ENCODE results near the gene PKNOX2. TPM values are rescaled to one million over a fixed set of nuclear protein-coding genes. Genes with fewer than 3 reads are reported as not detected.

Gene PKNOX2
- total RNA-seq, 2 experiments from 2014 or later: not detected

- CTCF ChIA-PET: interaction anchor here (1.0 kb wide), 1 partner anchor 42 kb away, joined by 3 read pairs; no protein-coding TSS in a partner anchor
- H3K27ac Mint-ChIP-seq: no peak overlapping the region
Observed at GRCh38 chr11:125168918-125169456, 4.4 kb downstream of the PKNOX2 start.

GRCh38 chr11:125170001-125170509, 5.5 kb downstream of the PKNOX2 start:
- Mint-ChIP-seq H3K27ac (no peak overlapping the region), H3K4me3 (no peak overlapping the region), H3K9me3 (no peaks in the 10 kb centered on the region), H3K4me1 (peaks cover 10% of the 10 kb centered on the region), H3K27me3 (peaks cover 59% of the 10 kb centered on the region), H3K36me3 (ENCODE audit: low read depth) (peaks cover 1% of the 10 kb centered on the region)
- no peak for DNase-seq
- CTCF ChIA-PET: interaction anchor here (1.1 kb wide), 1 partner anchor 11 kb away, joined by 3 read pairs; no protein-coding TSS in a partner anchor
- POLR2A ChIA-PET: no interaction called here

More at GRCh38 chr11:125168918-125169456, 4.4 kb downstream of the PKNOX2 start:
- POLR2A ChIA-PET: no interaction called here
- no peaks in the 10 kb centered on the region for H3K9me3 Mint-ChIP-seq
- no peak overlapping the region for H3K4me3 Mint-ChIP-seq
- DNase-seq: no peak
- H3K4me1 Mint-ChIP-seq: peaks cover 13% of the 10 kb centered on the region
- H3K27me3 Mint-ChIP-seq: peaks cover 64% of the 10 kb centered on the region
- peaks cover 3% of the 10 kb centered on the region for H3K36me3 Mint-ChIP-seq (ENCODE audit: low read depth)

DNA sequence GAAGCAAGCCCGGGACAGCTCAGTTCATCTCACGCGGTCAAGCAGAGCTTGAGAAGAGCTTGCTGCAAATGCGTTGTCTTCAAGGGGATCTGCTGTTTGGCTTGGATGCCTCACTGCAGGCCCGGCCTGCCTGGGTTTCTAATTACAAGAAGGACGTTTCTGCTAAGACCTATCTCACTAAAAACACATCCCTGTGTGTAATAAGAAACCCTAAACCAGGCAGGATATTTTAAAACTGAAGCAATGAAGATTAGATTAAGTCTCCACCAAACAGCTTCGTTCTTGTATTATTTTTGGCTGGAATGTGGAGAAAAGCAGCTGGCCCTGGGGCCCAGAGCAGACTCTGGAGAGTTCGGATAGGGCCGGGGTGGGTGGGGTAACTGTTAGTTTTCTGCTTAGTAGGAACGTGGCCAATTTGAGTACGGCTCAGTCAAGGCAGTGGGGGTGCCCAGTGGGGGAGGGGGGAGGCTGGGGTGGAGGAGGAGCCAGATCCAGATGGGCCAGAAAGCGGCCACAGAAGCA, 6.0 kb downstream of the PKNOX2 start:
- DNase-seq: no peak
- CTCF ChIA-PET: interaction anchor here (1.1 kb wide), 1 partner anchor 11 kb away, joined by 3 read pairs; no protein-coding TSS in a partner anchor
- no peak overlapping the region for H3K27ac Mint-ChIP-seq
- POLR2A ChIA-PET: no interaction called here
- no peaks in the 10 kb centered on the region for H3K9me3 Mint-ChIP-seq
- H3K27me3 Mint-ChIP-seq: peaks cover 59% of the 10 kb centered on the region
- no peak overlapping the region for H3K4me3 Mint-ChIP-seq
- H3K4me1 Mint-ChIP-seq: peaks cover 7% of the 10 kb centered on the region
- peaks cover 1% of the 10 kb centered on the region for H3K36me3 Mint-ChIP-seq (ENCODE audit: low read depth)

DNA sequence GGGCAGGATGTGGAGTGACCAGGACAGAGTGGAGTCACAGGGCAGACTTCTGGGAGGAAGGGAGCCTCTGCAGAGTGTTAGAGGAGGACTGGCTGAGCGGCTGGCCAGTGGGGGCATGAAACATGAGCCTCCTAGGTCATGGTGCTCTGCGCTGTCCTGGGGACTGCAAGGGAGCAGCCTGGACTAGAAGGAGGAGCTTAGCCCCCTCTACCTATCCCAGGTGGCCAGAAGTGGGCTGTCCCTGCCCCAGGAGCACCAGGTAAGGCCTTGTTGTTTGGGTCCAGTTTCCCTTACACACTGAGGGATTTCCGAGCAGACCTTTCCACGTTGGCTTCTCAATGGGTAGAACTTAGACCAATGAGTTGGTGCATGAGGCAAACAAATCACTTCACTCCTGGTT, 7.4 kb downstream of the PKNOX2 start:
- Mint-ChIP-seq H3K27me3 (peaks cover 51% of the 10 kb centered on the region), H3K36me3 (ENCODE audit: low read depth) (no peaks in the 10 kb centered on the region), H3K27ac (no peak overlapping the region), H3K4me3 (no peak overlapping the region), H3K9me3 (no peaks in the 10 kb centered on the region), H3K4me1 (no peaks in the 10 kb centered on the region)
- no peak for DNase-seq
- ChIA-PET CTCF (no interaction called here), POLR2A (no interaction called here)

- H3K4me3 Mint-ChIP-seq: no peak overlapping the region
- ChIA-PET POLR2A (no interaction called here), CTCF (no interaction called here)
- no peak overlapping the region for H3K27ac Mint-ChIP-seq
- H3K4me1 Mint-ChIP-seq: no peaks in the 10 kb centered on the region
- DNase-seq: no peak
- no peaks in the 10 kb centered on the region for H3K9me3 Mint-ChIP-seq
- H3K36me3 Mint-ChIP-seq (ENCODE audit: low read depth): no peaks in the 10 kb centered on the region
- peaks cover 48% of the 10 kb centered on the region for H3K27me3 Mint-ChIP-seq
Observed at GRCh38 chr11:125173027-125173426, 8.5 kb downstream of the PKNOX2 start.

DNA sequence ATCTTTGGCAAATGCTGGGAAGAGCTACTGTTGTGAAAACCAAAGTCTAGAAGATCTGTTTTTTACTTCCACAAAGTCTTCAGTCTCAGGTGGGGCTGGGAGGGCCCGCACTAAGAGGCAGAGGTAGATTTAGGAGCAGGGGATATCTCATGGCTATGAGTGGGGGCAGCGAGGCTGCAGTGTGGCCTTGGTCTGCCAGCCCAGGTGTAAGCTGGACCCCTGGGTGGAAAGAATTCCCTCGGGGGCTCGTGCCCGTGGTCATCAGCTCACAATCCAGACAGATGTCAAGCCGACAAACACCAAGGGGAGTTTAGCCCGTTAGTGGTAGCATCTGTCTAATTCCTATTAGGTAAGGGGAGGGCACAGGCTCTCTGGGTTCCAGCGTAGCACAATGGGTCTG, 9.0 kb downstream of the PKNOX2 start:
- Mint-ChIP-seq H3K4me3 (no peak overlapping the region), H3K4me1 (no peaks in the 10 kb centered on the region), H3K27ac (no peak overlapping the region), H3K9me3 (no peaks in the 10 kb centered on the region), H3K36me3 (ENCODE audit: low read depth) (no peaks in the 10 kb centered on the region), H3K27me3 (peaks cover 43% of the 10 kb centered on the region)
- no peak for DNase-seq
- ChIA-PET CTCF (no interaction called here), POLR2A (no interaction called here)

DNA sequence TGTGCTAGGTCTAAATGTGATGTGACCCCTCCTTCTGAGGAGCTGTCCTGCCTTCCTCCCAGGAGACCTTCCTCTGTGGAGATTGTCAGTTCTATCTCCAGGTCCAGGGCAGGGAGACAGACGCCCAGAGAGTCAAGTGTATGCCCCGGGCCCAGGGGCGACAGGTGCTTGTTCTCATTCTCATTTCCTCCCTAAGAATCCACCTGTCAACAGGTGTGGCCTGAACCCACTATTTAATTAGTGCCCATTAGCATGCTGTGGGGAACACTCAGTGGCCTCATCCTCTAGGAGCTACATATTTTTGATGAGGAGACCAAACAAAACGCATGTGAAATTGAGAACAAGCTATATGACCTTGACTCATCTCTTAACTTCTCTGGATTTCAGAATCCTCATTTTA, 9.5 kb downstream of the PKNOX2 start:
- no peak for DNase-seq
- peaks cover 39% of the 10 kb centered on the region for H3K27me3 Mint-ChIP-seq
- POLR2A ChIA-PET: no interaction called here
- no peaks in the 10 kb centered on the region for H3K4me1 Mint-ChIP-seq
- no peaks in the 10 kb centered on the region for H3K9me3 Mint-ChIP-seq
- H3K36me3 Mint-ChIP-seq (ENCODE audit: low read depth): no peaks in the 10 kb centered on the region
- H3K4me3 Mint-ChIP-seq: no peak overlapping the region
- CTCF ChIA-PET: no interaction called here
- H3K27ac Mint-ChIP-seq: no peak overlapping the region

GRCh38 chr11:125174686-125175085, 10.1 kb downstream of the PKNOX2 start:
- no peak overlapping the region for H3K4me3 Mint-ChIP-seq
- H3K27ac Mint-ChIP-seq: no peak overlapping the region
- H3K4me1 Mint-ChIP-seq: no peaks in the 10 kb centered on the region
- H3K27me3 Mint-ChIP-seq: peaks cover 33% of the 10 kb centered on the region
- POLR2A ChIA-PET: no interaction called here
- no peak for DNase-seq
- CTCF ChIA-PET: interaction anchor here (1.3 kb wide), 1 partner anchor 10 kb away, joined by 4 read pairs; the partner anchor contains the start of gene PKNOX2
- no peaks in the 10 kb centered on the region for H3K9me3 Mint-ChIP-seq
- H3K36me3 Mint-ChIP-seq (ENCODE audit: low read depth): no peaks in the 10 kb centered on the region

DNA sequence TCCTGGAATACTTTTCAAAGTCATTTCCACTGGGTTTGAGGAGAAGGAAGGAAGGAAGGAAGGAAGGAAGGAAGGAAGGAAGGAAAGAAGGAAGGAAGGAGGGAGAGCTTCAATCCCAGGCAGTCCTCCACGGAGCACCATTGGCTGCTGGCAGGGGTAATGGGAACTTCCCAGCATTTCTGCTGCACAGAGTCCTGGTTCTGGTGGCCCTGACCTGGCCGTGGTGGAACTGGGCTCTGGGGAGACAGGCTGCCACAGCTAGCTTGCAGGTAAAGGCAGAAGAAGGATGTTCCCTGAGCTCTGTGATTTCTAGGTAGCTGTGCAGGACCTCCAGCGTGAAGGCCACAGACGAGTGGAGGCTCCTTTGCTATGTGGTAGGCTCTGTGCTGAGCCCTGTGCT, 10.6 kb downstream of the PKNOX2 start:
- no peaks in the 10 kb centered on the region for H3K4me1 Mint-ChIP-seq
- no peak for DNase-seq
- ChIA-PET POLR2A (no interaction called here), CTCF (interaction anchor here (1.3 kb wide), 1 partner anchor 10 kb away, joined by 4 read pairs; the partner anchor contains the start of gene PKNOX2)
- H3K36me3 Mint-ChIP-seq (ENCODE audit: low read depth): no peaks in the 10 kb centered on the region
- no peaks in the 10 kb centered on the region for H3K9me3 Mint-ChIP-seq
- no peak overlapping the region for H3K27ac Mint-ChIP-seq
- H3K4me3 Mint-ChIP-seq: no peak overlapping the region
- H3K27me3 Mint-ChIP-seq: peaks cover 33% of the 10 kb centered on the region

DNA sequence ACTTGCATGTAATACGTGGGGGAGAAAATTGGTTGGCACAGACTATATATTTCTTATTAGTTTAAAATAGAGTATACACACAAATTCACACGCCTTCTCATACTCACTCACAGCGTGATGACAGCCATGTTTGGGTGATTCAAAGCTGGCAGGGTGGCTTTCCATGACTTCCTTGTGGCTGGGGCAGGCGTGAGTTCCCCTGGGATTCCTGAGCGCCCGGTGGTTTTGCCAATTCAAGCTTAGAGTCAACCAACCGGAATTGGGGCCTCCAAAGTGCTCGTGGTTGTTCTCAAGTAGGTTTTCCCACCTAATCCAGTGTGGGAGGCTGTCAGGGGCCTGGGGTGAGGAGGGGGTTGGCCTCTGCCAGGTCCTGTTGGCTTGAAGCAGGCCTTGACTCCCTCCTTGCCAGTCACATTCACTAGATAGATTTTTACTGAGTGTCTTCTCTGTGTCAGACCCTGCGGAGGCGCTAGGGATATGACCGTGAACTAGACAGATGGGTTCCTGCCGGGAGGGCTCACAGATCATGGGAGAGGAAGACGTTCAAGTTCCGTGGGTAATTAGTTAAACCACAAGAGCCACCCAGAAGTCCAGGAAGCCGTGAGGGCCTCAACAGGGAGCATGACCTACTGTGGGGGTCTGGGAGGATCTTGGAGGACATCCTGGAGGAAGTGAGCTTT, 11.5 kb downstream of the PKNOX2 start:
- Mint-ChIP-seq H3K9me3 (no peaks in the 10 kb centered on the region), H3K27ac (no peak overlapping the region), H3K4me3 (no peak overlapping the region), H3K36me3 (ENCODE audit: low read depth) (no peaks in the 10 kb centered on the region), H3K4me1 (no peaks in the 10 kb centered on the region), H3K27me3 (peaks cover 29% of the 10 kb centered on the region)
- CTCF ChIA-PET: interaction anchor here (1.3 kb wide), 1 partner anchor 11 kb away, joined by 4 read pairs; the partner anchor contains the start of gene PKNOX2
- no peak for DNase-seq
- POLR2A ChIA-PET: no interaction called here

DNA sequence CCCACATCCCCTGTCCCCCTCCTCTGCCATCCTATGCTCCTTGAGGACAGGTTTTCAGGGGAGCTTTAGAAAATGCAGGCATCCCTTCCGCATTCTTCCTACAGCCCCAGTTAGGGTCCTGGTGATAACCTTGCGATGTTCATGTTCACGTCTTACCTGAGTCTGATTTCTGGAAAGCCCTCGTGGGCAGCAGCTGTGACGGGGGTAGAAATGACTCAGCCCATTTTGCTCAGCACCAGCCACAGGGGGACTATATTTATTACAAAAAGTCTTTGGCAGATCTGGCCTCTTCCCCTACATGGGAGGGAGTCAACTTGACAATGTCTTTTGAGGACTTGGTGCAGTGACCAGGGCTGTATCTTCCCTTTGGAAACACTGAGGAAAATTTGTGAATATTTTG, 12.3 kb downstream of the PKNOX2 start:
- ChIA-PET CTCF (no interaction called here), POLR2A (no interaction called here)
- Mint-ChIP-seq H3K4me3 (no peak overlapping the region), H3K27me3 (peaks cover 24% of the 10 kb centered on the region), H3K27ac (no peak overlapping the region), H3K9me3 (no peaks in the 10 kb centered on the region), H3K4me1 (no peaks in the 10 kb centered on the region), H3K36me3 (ENCODE audit: low read depth) (no peaks in the 10 kb centered on the region)
- no peak for DNase-seq

- H3K36me3 Mint-ChIP-seq (ENCODE audit: low read depth): no peaks in the 10 kb centered on the region
- POLR2A ChIA-PET: no interaction called here
- peaks cover 24% of the 10 kb centered on the region for H3K27me3 Mint-ChIP-seq
- DNase-seq: no peak
- H3K4me3 Mint-ChIP-seq: no peak overlapping the region
- H3K27ac Mint-ChIP-seq: no peak overlapping the region
- CTCF ChIA-PET: no interaction called here
- H3K4me1 Mint-ChIP-seq: no peaks in the 10 kb centered on the region
- H3K9me3 Mint-ChIP-seq: no peaks in the 10 kb centered on the region
Observed at GRCh38 chr11:125177543-125177942, 13.0 kb downstream of the PKNOX2 start.

DNA sequence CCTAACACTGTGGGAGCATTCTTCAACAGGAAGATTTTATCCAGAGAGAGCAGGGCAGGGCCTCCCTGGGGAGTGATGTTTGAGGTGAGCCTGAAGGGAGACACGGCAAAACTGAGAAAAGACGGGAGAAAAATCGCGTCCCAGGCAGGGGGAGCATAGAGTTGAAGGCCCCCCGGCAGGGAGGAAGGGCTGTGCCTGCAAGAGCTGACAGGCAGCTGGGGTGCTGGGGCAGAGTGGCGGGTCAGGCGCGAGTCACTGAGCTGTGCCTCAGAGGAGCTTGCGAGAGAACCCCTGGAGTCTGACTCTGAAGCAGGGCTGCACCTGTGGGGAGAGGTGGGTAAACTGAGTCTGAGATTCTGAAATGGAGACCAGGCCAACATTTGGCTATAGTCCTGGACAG, 14.8 kb downstream of the PKNOX2 start:
- POLR2A ChIA-PET: no interaction called here
- no peaks in the 10 kb centered on the region for H3K4me1 Mint-ChIP-seq
- H3K36me3 Mint-ChIP-seq (ENCODE audit: low read depth): no peaks in the 10 kb centered on the region
- CTCF ChIA-PET: no interaction called here
- H3K27ac Mint-ChIP-seq: no peak overlapping the region
- H3K9me3 Mint-ChIP-seq: no peaks in the 10 kb centered on the region
- peaks cover 24% of the 10 kb centered on the region for H3K27me3 Mint-ChIP-seq
- no peak for DNase-seq
- H3K4me3 Mint-ChIP-seq: no peak overlapping the region
